SKM-1 (cell line): ENCODE results near the gene SOX18.
A peak's percentile ranks its signal among the peaks of the same experiment; 100 is the strongest.

Experiments used
- DNase-seq: peaks from one replicate; lab custom pipeline; 2025; ENCODE audit not compliant: unreplicated experiment; lab: John Stamatoyannopoulos, UW

The SOX18 gene

GRCh38 chr20:64080813-64081623 lies 31.6 kb upstream of the SOX18 start:
- DNase-seq, result no peak

GRCh38 chr20:64080013-64080812 lies 30.8 kb upstream of the SOX18 start, which contains the start of gene OPRL1:
OPRL1 (plus strand) TSS chr20:64080082; CDS start chr20:64092721, 12,639 bp downstream.
- DNase-seq, result no peak

GRCh38 chr20:64079273-64080012 lies 30.0 kb upstream of the SOX18 start, which contains the start of gene RGS19:
RGS19 (minus strand) TSS chr20:64079518; CDS start chr20:64076886, 2,632 bp downstream.
- peak; percentile 84 for DNase-seq

GRCh38 chr20:64078934-64079272 lies 29.5 kb upstream of the SOX18 start:
- DNase-seq, result no peak

GRCh38 chr20:64077876-64078551 lies 28.6 kb upstream of the SOX18 start:
- DNase-seq, result peak; percentile 86

GRCh38 chr20:64077541-64077875 lies 28.1 kb upstream of the SOX18 start:
- DNase-seq, result no peak

GRCh38 chr20:64077094-64077493 lies 27.7 kb upstream of the SOX18 start:
- peak; percentile 68 for DNase-seq

GRCh38 chr20:64076061-64076997 lies 26.9 kb upstream of the SOX18 start:
- DNase-seq, result no peak

GRCh38 chr20:64075556-64075955 lies 26.1 kb upstream of the SOX18 start:
- no peak for DNase-seq

GRCh38 chr20:64074963-64075362 lies 25.5 kb upstream of the SOX18 start:
- no peak for DNase-seq

GRCh38 chr20:64074184-64074789 lies 24.8 kb upstream of the SOX18 start:
- no peak for DNase-seq

GRCh38 chr20:64073476-64074183 lies 24.2 kb upstream of the SOX18 start:
- no peak for DNase-seq

GRCh38 chr20:64072498-64073063 lies 23.1 kb upstream of the SOX18 start:
- DNase-seq, result no peak

- DNase-seq, result no peak
These were observed 22.2 kb upstream of the SOX18 start for GRCh38 chr20:64071341-64072332.

- DNase-seq, result no peak
These were observed 21.0 kb upstream of the SOX18 start for GRCh38 chr20:64070244-64070993.

- DNase-seq, result no peak
These were observed 20.3 kb upstream of the SOX18 start for GRCh38 chr20:64069614-64070243.
